Measurements from ENCODE around the gene COL8A1. TPM values are rescaled to one million over a fixed set of nuclear protein-coding genes. Genes with fewer than 3 reads are reported as not detected.

COL8A1 gene
- total RNA-seq, 1 experiment from 2014 or later, result 112 TPM

DNA sequence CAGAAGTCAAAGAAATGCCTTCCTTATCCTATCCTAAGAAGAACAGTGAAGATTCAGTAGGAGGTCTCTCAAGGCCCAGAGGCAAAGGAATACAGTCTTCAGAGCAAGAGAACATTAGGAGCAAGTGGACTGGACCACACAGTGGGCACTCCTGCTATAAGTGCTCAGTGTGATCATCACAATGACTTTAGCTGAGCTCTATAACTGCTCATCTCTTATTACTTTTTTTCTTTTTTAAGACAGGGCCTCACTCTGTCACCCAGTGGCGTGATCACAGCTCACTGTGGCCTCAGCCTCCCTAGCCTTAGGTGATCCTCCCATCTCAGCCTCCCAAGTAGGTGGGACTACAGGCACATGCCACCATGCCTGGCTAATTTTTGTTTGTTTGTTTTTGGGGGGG, 48.1 kb downstream of the COL8A1 start:
- Mint-ChIP-seq H3K4me3 (ENCODE audit: unreplicated experiment) (no peak overlapping the region), H3K9me3 (ENCODE audit: unreplicated experiment) (no peaks in the 10 kb centered on the region)

GRCh38 chr3:99686955-99687612, 48.7 kb downstream of the COL8A1 start:
- Mint-ChIP-seq H3K27ac (ENCODE audit: low read depth, unreplicated experiment) (peak overlapping the region; percentile 71), H3K4me3 (ENCODE audit: unreplicated experiment) (no peak overlapping the region), H3K4me1 (ENCODE audit: insufficient read depth, unreplicated experiment) (peaks cover 15% of the 10 kb centered on the region), H3K9me3 (ENCODE audit: unreplicated experiment) (no peaks in the 10 kb centered on the region), H3K27me3 (ENCODE audit: insufficient read depth, unreplicated experiment) (no peaks in the 10 kb centered on the region), H3K36me3 (ENCODE audit: insufficient read depth, unreplicated experiment) (peaks cover 16% of the 10 kb centered on the region)
- peak; percentile 76 for DNase-seq (ENCODE audit: unreplicated experiment)
- BruUV-seq (replicated peaks), result no TSS peak
- peak; percentile 69 for TF ChIP-seq CTCF (IDR thresholded peaks at IDR 0.05; ENCODE audit: unreplicated experiment)
- CTCF ChIA-PET, result interaction anchor here (0.5 to 10.5 kb wide), 47 partner anchors 8 to 1436 kb away, joined by 3 to 209 read pairs (median 4); partner anchors contain the start of gene COL8A1
- intact Hi-C loops (cut with micrococcal nuclease), result loop anchor here (1.0 to 5.0 kb wide), 7 partner anchors 42 to 664 kb away; no protein-coding TSS in a partner anchor
- POLR2A ChIA-PET, result interaction anchor here (0.9 to 1.5 kb wide), 5 partner anchors 35 to 187 kb away, joined by 3 to 6 read pairs (median 4); partner anchors contain the start of gene COL8A1

More for the DNA sequence above, 48.1 kb downstream of the COL8A1 start:
- no TSS peak for BruUV-seq (replicated peaks)
- intact Hi-C loops (cut with micrococcal nuclease), result loop anchor here (2.0 to 5.0 kb wide), 4 partner anchors 50 to 664 kb away; no protein-coding TSS in a partner anchor
- DNase-seq (ENCODE audit: unreplicated experiment), result no peak
- POLR2A ChIA-PET, result interaction anchor here (1.1 kb wide), 1 partner anchor 49 kb away, joined by 4 read pairs; the partner anchor contains the start of gene COL8A1
- H3K36me3 Mint-ChIP-seq (ENCODE audit: insufficient read depth, unreplicated experiment), result peaks cover 11% of the 10 kb centered on the region
- peak overlapping the region; percentile 71 for H3K27ac Mint-ChIP-seq (ENCODE audit: low read depth, unreplicated experiment)
- TF ChIP-seq CTCF (IDR thresholded peaks at IDR 0.05; ENCODE audit: unreplicated experiment), result no peak
- H3K27me3 Mint-ChIP-seq (ENCODE audit: insufficient read depth, unreplicated experiment), result no peaks in the 10 kb centered on the region
- CTCF ChIA-PET, result interaction anchor here (0.6 to 10.5 kb wide), 16 partner anchors 9 to 663 kb away, joined by 3 to 209 read pairs (median 3); partner anchors contain the start of gene COL8A1
- peaks cover 15% of the 10 kb centered on the region for H3K4me1 Mint-ChIP-seq (ENCODE audit: insufficient read depth, unreplicated experiment)

DNA sequence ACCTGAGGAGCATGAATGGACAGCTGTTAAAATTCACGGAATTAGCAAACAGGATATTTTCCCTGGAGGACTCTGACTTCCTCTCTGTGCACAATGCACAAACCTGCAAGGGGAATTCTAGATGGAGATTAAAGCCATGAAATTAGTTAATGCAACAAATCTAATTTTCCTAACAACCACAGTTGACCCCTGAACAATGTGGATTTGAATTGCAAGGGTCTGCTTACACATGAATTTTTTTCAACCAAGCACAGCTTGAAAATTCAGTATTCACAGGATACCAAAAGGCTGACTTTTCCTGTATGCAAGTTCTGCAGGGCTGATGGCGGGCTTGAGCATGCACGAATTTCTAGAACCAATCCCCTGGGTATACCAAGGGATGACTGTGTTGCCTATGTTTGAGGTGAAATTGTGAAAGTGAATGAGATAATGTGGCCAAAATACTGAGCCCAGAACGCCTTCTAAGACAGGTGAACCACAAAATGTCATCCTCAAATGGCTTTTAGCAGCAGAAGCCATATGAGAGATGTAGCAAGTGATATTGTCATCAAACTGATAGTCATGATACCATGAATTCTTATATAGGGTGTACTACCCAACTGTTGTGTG, 52.5 kb downstream of the COL8A1 start:
- H3K9me3 Mint-ChIP-seq (ENCODE audit: unreplicated experiment), result no peaks in the 10 kb centered on the region
- H3K4me1 Mint-ChIP-seq (ENCODE audit: insufficient read depth, unreplicated experiment), result peaks cover 11% of the 10 kb centered on the region
- H3K27me3 Mint-ChIP-seq (ENCODE audit: insufficient read depth, unreplicated experiment), result no peaks in the 10 kb centered on the region
- TF ChIP-seq CTCF (IDR thresholded peaks at IDR 0.05; ENCODE audit: unreplicated experiment), result no peak
- BruUV-seq (replicated peaks), result no TSS peak
- H3K4me3 Mint-ChIP-seq (ENCODE audit: unreplicated experiment), result no peak overlapping the region
- ChIA-PET CTCF (interaction anchor here (0.9 to 2.1 kb wide), 2 partner anchors 45 to 46 kb away, joined by 3 to 15 read pairs; no protein-coding TSS in a partner anchor), POLR2A (no interaction called here)
- intact Hi-C loops (cut with micrococcal nuclease), result no loop called here
- DNase-seq (ENCODE audit: unreplicated experiment), result no peak
- H3K27ac Mint-ChIP-seq (ENCODE audit: low read depth, unreplicated experiment), result no peak overlapping the region
- peaks cover 26% of the 10 kb centered on the region for H3K36me3 Mint-ChIP-seq (ENCODE audit: insufficient read depth, unreplicated experiment)

DNA sequence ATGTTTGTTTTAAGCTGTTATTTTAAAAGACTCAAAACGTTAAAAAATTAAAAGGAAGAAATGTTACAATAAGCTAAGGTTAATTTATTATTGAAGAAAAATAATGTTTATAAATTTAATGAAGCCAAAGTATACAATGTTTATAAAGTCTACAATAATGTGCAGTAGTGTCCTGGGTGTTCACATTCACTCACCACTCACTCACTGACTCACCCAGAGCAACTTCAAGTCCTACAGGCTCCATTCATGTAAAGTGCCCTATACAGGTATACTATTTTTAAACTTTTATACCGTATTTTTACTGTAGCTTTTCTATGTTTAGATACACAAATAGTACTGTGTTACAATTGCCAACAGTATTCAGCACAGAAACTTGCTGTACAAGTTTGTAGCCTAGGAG, 55.2 kb downstream of the COL8A1 start:
- no peak for DNase-seq (ENCODE audit: unreplicated experiment)
- peaks cover 18% of the 10 kb centered on the region for H3K4me1 Mint-ChIP-seq (ENCODE audit: insufficient read depth, unreplicated experiment)
- intact Hi-C loops (cut with micrococcal nuclease), result no loop called here
- no peak overlapping the region for H3K27ac Mint-ChIP-seq (ENCODE audit: low read depth, unreplicated experiment)
- H3K4me3 Mint-ChIP-seq (ENCODE audit: unreplicated experiment), result no peak overlapping the region
- no peak for TF ChIP-seq CTCF (IDR thresholded peaks at IDR 0.05; ENCODE audit: unreplicated experiment)
- BruUV-seq (replicated peaks), result no TSS peak
- H3K36me3 Mint-ChIP-seq (ENCODE audit: insufficient read depth, unreplicated experiment), result peaks cover 35% of the 10 kb centered on the region
- ChIA-PET POLR2A (no interaction called here), CTCF (interaction anchor here (0.5 kb wide), 1 partner anchor 52 kb away, joined by 4 read pairs; no protein-coding TSS in a partner anchor)
- no peaks in the 10 kb centered on the region for H3K27me3 Mint-ChIP-seq (ENCODE audit: insufficient read depth, unreplicated experiment)
- no peaks in the 10 kb centered on the region for H3K9me3 Mint-ChIP-seq (ENCODE audit: unreplicated experiment)
